Measurements from ENCODE around the gene PRM1. TPM values are rescaled to one million over a fixed set of nuclear protein-coding genes. Genes with fewer than 3 reads are reported as not detected.
A peak's percentile ranks its signal among the peaks of the same experiment; 100 is the strongest.

Gene PRM1
- total and polyA plus RNA-seq, 2 of the 13 experiments (the other 11 are each of a cell fraction or from before 2014, with no cell fraction given), result not detected

GRCh38 chr16:11309895-11310633 lies 28.9 kb upstream of the PRM1 start (continued):
- TF ChIP-seq PAXIP1 (CRISPR knock-in tag; conservative IDR thresholded peaks at IDR 0.05), result peak; percentile 92
- TF ChIP-seq ZNF205 (CRISPR knock-in tag; IDR thresholded peaks at IDR 0.05), result peak; percentile 27; the same call in 1 of the 2 replicates
- TF ChIP-seq MED1 (CRISPR knock-in tag; IDR thresholded peaks at IDR 0.05), result peak; percentile 99
- TF ChIP-seq ZNF362 (CRISPR knock-in tag; IDR thresholded peaks at IDR 0.05; ENCODE audit: borderline replicate concordance), result 0 out of 2 replicates have a peak, but pooled peaks have one; percentile 11
- peak; percentile 17; the same call in 1 of the 2 replicates for TF ChIP-seq NRL (CRISPR knock-in tag; IDR thresholded peaks at IDR 0.05; ENCODE audit: borderline replicate concordance)
- no peak for TF ChIP-seq ZNF780A (CRISPR knock-in tag; IDR thresholded peaks at IDR 0.05)
- TF ChIP-seq ZNF3 (CRISPR knock-in tag; IDR thresholded peaks at IDR 0.05), result peak; percentile 40
- TF ChIP-seq E2F1 (CRISPR knock-in tag; IDR thresholded peaks at IDR 0.05), result no peak
- peak; percentile 97 for TF ChIP-seq CHD4 (IDR thresholded peaks at IDR 0.05; ENCODE audit: borderline replicate concordance, low read length)
- TF ChIP-seq MAZ (IDR thresholded peaks at IDR 0.05; ENCODE audit: borderline replicate concordance, low read depth, low read length), result peak; percentile 53; the same call in 1 of the 2 replicates
- no peak for TF ChIP-seq MAZ (CRISPR knock-in tag; IDR thresholded peaks at IDR 0.05; ENCODE audit: low read depth)
- TF ChIP-seq FOXP4 (CRISPR knock-in tag; IDR thresholded peaks at IDR 0.05), result peak; percentile 98
- TF ChIP-seq ZBTB8A (CRISPR knock-in tag; IDR thresholded peaks at IDR 0.05; ENCODE audit: borderline replicate concordance, low read depth), result no peak
- no peak for TF ChIP-seq MBNL3 (CRISPR knock-in tag; conservative IDR thresholded peaks at IDR 0.05)
- peak; percentile 30 to 34; a peak in 2 of 4 replicates for TF ChIP-seq POLR2A (IDR thresholded peaks at IDR 0.05; ENCODE audit: insufficient read depth in 1 of 2, low read depth in 2 of 2, low read length in 2 of 2)
- no peak for TF ChIP-seq ZNF503 (CRISPR knock-in tag; IDR thresholded peaks at IDR 0.05)
- TF ChIP-seq TBL1XR1 (IDR thresholded peaks at IDR 0.05; ENCODE audit: borderline replicate concordance, low read length, partially characterized antibody), result peak; percentile 67
- no peak; the same call in 1 of the 2 replicates for TF ChIP-seq ZNF772 (CRISPR knock-in tag; IDR thresholded peaks at IDR 0.05)
- no peak for TF ChIP-seq ZNF432 (CRISPR knock-in tag; IDR thresholded peaks at IDR 0.05; ENCODE audit: borderline replicate concordance)
